C4-2B (cell line): Measurements from ENCODE around the gene PLOD1.

Experiments used
- ZFX ChIP-seq: fragments of 450-650 bp; IDR thresholded peaks from 2 replicates; pipeline ENCODE4 v1.6.1; 2017
- TF ChIP-seq, protein P1 (sequence below): fragments of 450-650 bp; conservative IDR thresholded peaks from 2 replicates; pipeline ENCODE4 v1.5.1; 2017; ENCODE audit warnings: mild to moderate bottlenecking

DNA sequence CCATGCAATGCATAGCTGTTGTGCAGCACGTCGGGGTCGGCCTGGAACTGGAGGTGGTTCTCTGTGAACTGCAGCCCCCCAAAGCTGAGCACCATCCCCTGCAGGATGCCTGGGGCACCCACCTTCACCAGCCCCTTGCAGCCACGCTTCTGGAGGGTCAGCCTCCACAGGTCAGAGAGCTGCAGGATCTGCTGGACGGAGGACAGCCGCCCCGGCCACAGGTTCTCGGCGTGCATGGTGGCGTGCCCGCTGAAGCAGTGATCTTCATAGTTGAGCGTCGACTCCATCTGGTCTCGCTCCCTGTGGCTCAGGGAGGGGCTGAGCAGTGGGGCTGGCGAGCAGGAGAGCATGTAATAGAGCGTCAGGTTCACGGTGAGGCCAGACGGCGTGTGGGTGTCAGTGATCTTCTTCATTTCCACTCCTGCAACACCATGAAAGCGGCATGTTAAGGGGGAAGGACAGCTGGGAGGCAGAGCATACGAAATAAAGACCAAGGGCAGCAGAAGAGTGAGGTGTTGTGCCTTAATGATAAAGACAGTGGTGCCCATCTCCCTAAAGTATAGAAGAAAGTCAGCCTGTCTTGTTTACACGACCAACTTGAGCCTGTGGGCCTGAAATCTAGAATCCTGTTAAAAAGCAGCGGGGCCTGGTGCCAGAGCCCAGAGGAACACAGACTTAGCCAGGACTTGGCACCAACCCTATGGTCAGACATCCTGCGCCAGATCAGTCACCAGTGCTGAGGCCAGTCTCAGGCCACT lies 11.3 kb upstream of the PLOD1 start:
- TF ChIP-seq, protein P1, sequence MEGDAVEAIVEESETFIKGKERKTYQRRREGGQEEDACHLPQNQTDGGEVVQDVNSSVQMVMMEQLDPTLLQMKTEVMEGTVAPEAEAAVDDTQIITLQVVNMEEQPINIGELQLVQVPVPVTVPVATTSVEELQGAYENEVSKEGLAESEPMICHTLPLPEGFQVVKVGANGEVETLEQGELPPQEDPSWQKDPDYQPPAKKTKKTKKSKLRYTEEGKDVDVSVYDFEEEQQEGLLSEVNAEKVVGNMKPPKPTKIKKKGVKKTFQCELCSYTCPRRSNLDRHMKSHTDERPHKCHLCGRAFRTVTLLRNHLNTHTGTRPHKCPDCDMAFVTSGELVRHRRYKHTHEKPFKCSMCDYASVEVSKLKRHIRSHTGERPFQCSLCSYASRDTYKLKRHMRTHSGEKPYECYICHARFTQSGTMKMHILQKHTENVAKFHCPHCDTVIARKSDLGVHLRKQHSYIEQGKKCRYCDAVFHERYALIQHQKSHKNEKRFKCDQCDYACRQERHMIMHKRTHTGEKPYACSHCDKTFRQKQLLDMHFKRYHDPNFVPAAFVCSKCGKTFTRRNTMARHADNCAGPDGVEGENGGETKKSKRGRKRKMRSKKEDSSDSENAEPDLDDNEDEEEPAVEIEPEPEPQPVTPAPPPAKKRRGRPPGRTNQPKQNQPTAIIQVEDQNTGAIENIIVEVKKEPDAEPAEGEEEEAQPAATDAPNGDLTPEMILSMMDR = no peak
- no peak for TF ChIP-seq ZFX
